ENCODE results near the gene PTPN6.
"Not testable (repeated sequence)": the region's sequence is repeated elsewhere in the genome, so short reads cannot be mapped to it uniquely, and the experiment has no call there.

The PTPN6 gene

GRCh38 chr12:6950811-6951540 is at the start of gene PTPN6:
PTPN6 (plus strand) TSS chr12:6951356; CDS start chr12:6951513, 157 bp downstream.
- DNase-seq = peak; percentile 84

DNA sequence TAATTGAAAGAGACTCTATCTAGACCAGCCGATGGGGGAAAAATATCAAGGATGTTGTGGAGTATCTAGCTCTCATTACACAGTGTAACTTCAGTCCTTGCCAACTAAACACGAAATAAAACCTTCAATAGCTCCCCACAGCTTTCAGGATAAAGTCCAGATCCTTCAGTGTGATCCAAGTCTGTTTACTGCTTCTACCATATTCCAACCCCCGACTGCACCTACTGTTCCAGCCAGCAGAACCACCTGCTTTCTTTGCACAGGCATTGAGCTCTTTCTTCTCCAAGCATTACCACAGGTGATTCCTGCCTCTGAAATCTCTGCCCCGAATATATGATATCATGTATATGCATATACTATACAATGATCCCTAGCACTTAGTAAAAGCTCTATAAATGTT is 48.7 kb upstream of the PTPN6 start:
- no peak for DNase-seq

DNA sequence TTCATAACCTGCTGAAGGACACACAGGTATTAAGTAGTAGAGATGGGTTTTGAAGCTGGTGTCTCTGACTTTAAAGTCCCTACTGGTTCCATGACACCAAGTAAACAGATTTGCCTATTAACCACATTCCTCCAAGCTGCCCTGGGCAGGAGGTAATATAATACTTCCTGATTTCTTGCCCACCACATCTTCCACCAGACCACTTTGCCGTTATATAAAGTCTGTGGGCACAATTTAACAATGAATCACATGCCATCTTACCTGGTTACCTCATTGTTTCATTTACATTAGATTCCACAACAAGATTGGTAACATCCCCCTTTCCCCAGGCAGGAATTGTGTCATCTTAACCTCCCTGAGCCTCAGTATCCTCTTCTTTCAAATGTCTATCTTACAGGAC is 47.4 kb upstream of the PTPN6 start:
- no peak for DNase-seq

GRCh38 chr12:6904280-6905276 is 46.6 kb upstream of the PTPN6 start, which contains the start of gene LRRC23:
LRRC23 (plus strand) TSS chr12:6904822; CDS start chr12:6905634, 812 bp downstream.
- peak; percentile 99 for DNase-seq

DNA sequence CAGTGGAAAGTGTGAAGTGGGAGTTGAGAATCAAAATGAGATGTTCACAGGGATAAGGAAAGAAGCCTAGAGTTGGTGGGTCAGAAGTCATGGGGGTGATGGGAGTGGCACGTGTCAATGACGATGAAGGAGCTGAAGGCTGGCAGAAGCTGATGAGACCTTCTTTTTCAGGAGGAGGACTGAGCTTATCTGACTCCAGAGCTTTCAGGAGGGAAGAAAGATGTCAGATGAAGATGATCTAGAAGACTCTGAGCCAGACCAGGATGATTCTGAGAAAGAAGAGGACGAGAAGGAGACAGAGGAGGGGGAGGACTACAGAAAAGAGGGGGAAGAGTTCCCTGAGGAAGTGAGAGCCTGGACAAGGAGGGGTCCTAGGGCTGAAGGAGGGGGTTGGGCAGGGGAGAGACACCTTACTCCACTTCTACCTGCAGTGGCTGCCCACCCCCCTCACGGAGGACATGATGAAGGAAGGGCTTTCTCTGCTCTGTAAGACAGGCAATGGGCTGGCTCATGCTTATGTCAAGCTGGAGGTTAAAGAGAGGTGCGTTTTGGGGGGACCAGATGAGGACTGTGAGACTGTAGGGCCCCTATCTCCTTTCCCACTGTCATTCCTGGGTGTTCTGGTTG is 45.6 kb upstream of the PTPN6 start:
- no peak for DNase-seq

GRCh38 chr12:6908141-6908540 is 43.0 kb upstream of the PTPN6 start:
- not testable (repeated sequence) for DNase-seq

GRCh38 chr12:6909421-6910145 is 41.6 kb upstream of the PTPN6 start:
- DNase-seq = no peak

- no peak for DNase-seq
Observed at GRCh38 chr12:6912164-6912935, 38.8 kb upstream of the PTPN6 start.

- DNase-seq = peak; percentile 94
Observed at GRCh38 chr12:6914246-6914946, 36.8 kb upstream of the PTPN6 start, which contains the start of gene ENO2. ENO2 (plus strand) TSS chr12:6914580; CDS start chr12:6915833, 1,253 bp downstream.

DNA sequence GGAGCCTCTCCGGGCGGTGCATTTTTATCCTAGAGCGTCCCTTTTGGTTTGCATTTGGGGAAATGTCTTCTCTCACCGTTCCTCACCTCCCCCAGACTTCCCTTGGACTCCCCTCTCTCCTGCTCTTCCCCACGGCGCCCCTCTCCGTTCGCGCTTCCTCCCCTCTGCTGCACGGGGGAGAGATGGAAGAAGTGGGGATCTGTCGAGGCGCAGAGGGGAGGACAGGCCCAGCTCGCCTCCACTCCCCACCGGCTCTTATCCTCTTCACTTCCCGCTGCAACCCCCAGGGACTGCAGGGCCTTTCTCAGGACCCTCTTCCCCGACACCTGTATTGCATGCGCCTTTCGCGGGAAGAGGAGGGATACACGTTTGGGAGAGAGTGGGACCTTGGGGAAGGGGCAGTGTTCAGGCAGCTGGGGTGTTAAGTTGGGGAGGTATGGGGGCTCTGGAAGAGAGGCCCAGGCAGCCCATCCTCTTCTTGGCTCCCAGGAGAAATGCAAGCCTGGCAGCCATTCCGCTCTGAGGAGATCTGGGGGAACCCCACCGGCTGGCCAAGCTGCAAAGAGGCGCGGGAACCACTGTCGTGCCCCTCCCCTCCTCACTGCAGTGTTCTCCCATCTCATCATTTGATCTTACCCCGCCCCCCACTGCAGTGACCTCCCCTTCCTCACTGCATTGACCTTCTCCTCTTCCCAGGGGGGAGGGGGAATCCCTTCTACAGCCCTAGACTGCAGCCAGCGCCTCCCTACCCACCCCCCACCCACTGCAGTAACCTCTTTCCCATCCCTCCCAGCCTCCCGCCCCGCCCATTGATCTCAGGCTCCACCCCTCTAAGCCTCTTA is 36.0 kb upstream of the PTPN6 start:
- no peak for DNase-seq

- DNase-seq = no peak
Observed at GRCh38 chr12:6915789-6916285, 35.3 kb upstream of the PTPN6 start.

DNA sequence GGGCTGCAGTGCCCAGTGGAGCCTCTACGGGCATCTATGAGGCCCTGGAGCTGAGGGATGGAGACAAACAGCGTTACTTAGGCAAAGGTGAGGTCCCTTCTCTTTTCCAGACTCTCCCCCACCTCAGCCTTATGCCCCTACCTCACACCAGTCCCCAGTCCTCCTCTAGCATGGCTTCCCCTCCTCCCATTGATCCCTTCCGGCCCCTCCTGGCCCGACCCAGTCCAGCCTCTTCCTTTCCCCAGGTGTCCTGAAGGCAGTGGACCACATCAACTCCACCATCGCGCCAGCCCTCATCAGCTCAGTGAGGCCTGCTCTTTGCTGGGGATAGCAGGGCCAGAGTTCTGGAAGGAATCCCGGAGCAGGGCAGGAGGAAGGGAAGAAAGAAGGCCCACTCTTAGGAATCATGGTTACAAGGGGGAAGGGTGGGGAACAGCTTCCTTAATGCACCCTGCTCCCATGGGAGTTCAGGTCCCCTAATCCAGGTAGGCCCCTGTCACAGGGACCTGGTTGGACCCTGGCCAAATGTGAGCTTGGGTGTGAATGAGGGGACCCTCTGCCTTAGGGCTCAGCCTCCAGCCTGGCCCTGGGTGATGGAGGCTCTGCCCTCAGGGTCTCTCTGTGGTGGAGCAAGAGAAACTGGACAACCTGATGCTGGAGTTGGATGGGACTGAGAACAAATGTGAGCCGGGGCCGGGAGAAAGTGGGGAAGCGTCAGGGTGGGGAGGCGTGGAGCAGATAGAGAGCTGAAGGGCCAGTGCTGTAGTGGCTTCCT is 34.5 kb upstream of the PTPN6 start:
- no peak for DNase-seq

DNA sequence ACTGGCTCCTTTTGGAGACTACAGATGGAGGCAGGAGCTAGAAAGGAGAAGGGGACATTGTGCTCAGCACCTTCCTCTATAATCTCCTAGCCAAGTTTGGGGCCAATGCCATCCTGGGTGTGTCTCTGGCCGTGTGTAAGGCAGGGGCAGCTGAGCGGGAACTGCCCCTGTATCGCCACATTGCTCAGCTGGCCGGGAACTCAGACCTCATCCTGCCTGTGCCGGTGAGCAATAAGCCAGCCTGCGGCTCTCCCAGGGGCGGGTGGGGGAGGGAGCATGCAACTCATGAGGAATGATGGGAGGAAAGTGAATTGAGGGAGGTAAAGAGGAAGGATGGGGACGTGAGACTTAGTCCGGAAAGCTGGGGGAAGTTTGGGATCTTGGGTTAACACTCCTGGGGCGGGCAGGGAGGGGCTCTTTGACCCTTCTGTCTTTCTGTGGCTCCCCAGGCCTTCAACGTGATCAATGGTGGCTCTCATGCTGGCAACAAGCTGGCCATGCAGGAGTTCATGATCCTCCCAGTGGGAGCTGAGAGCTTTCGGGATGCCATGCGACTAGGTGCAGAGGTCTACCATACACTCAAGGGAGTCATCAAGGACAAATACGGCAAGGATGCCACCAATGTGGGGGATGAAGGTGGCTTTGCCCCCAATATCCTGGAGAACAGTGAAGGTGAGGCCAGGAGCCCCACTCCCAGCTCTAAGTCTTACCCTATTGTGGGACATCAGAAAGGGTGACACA is 33.5 kb upstream of the PTPN6 start:
- no peak for DNase-seq

- DNase-seq = no peak
Observed at GRCh38 chr12:6919588-6919987, 31.6 kb upstream of the PTPN6 start.

- DNase-seq = no peak
Observed at GRCh38 chr12:6921539-6921938, 29.6 kb upstream of the PTPN6 start.

GRCh38 chr12:6921996-6922946 is 28.9 kb upstream of the PTPN6 start:
- no peak for DNase-seq

Data from activated effector memory CD4-positive, alpha-beta T cell treated with anti-CD3 and anti-CD28 coated beads, Interleukin-2, amount 50 U/mL, for 16 hours (primary cell).